Gastroesophageal sphincter (tissue), 4 donors: ENCODE measurements around the gene VEZF1. TPM values are rescaled to one million over a fixed set of nuclear protein-coding genes. Genes with fewer than 3 reads are reported as not detected.

ENCODE experiments used
- ATAC-seq: fragments of 150-250 bp; one replicate; pipeline ENCODE4 v1.9.1; 2016; ENCODE audit warnings: mild to moderate bottlenecking, moderate library complexity
- H3K27ac ChIP-seq, 4 donors: fragments of 200-600 bp; sonication (generic) in 3 of 4; 1 replicate in 3 of 4; 2 replicates in 1 of 4; pipeline ENCODE4 v1.5.1; 2016 to 2019
- H3K27me3 ChIP-seq: fragments of 200-600 bp; sonication (generic); one replicate; pipeline ENCODE4 v1.5.1; 2019
- H3K36me3 ChIP-seq, 2 donors: fragments of 200-600 bp; sonication (generic); one replicate each; pipeline ENCODE4 v1.5.1; 2019; ENCODE audit warnings: control low read depth in 1 of 2
- H3K4me1 ChIP-seq, 3 donors: fragments of 200-600 bp; sonication (generic); 1 replicate in 2 of 3; 2 replicates in 1 of 3; pipeline ENCODE4 v1.5.1; 2016 to 2019; ENCODE audit warnings: control low read depth in 2 of 3
- H3K4me3 ChIP-seq, 2 donors: fragments of 200-600 bp; sonication (generic); one replicate each; pipeline ENCODE4 v1.5.1; 2019; ENCODE audit warnings: mild to moderate bottlenecking in 1 of 2, moderate library complexity in 1 of 2
- H3K9me3 ChIP-seq, 3 donors: fragments of 200-600 bp; sonication (generic); one replicate each; pipeline ENCODE4 v1.5.1; 2017 to 2019; ENCODE audit warnings: control low read depth in 2 of 3
- CTCF ChIP-seq, 4 experiments: fragments of 200-600 bp in 2 of 4; fragments of 450-650 bp in 2 of 4; sonication (generic) in 1 of 4; IDR thresholded peaks; one replicate each; pipeline ENCODE4 v1.5.1; 2017 to 2019; ENCODE audit warnings: antibody characterized with exemption in 4 of 4, mild to moderate bottlenecking in 2 of 4, moderate library complexity in 2 of 4
- EP300 ChIP-seq: sonication (generic); formaldehyde crosslinking; IDR thresholded peaks from one replicate; pipeline ENCODE4 v1.6.1; 2017; ENCODE audit warnings: antibody characterized with exemption, mild to moderate bottlenecking
- POLR2A ChIP-seq, 2 donors: fragments of 450-650 bp; IDR thresholded peaks; one replicate each; pipeline ENCODE4 v1.6.1; 2017; ENCODE audit warnings: antibody characterized with exemption in 2 of 2, mild to moderate bottlenecking in 2 of 2, moderate library complexity in 1 of 2
- POLR2AphosphoS5 ChIP-seq: sonication (generic); formaldehyde crosslinking; IDR thresholded peaks from one replicate; pipeline ENCODE4 v1.6.1; 2017; ENCODE audit warnings: antibody characterized with exemption
- WGBS, 2 donors: methylation state at CpG; one replicate each; pipeline ENCODE4 v1.1.5; 2018; ENCODE audit warnings: low coverage in 1 of 2; 5-methylcytosine and 5-hydroxymethylcytosine counted together
- total RNA-seq, 4 donors: library from RNA; depleted of rRNA; stranded (reverse); fragments of >200 nt; gene quantifications; one replicate each; pipeline ENCODE4 v1.1.0, GENCODE V29; 2016

VEZF1 gene
- total RNA-seq = 100 to 1,000 TPM; 115 to 148 (median 132) TPM

- TF ChIP-seq POLR2A (IDR thresholded peaks at IDR 0.05) (peak; percentile 50 to 66), EP300 (no peak), POLR2AphosphoS5 (peak; percentile 77), CTCF (IDR thresholded peaks at IDR 0.05) (peak in 1 of 4 experiments; percentile 8)
- WGBS, 2 donors = 0% methylated on average over 7 of the region's 74 CpGs; no CpG with 5 or more reads in 1 of the 2 donors
- peak; percentile 81 for ATAC-seq
- Histone ChIP-seq H3K36me3 (peaks cover 0 to 3% of the 10 kb centered on the region in 2 donors), H3K27me3 (no peaks in the 10 kb centered on the region), H3K4me3 (peak within 1 kb of the TSS; percentile 86), H3K27ac (peak within 1 kb of the TSS; percentile 94 to 99 (median 97)), H3K4me1 (peaks cover 18 to 59% (median 25%) of the 10 kb centered on the region in 3 donors), H3K9me3 (no peaks in the 10 kb centered on the region)
Measured at GRCh38 chr17:57987581-57988300, at the start of gene VEZF1. TSS of gene VEZF1 (minus strand) at chr17:57988254. CDS start at chr17:57988111, 143 bp downstream.

GRCh38 chr17:58032691-58033415 is 44.8 kb upstream of the VEZF1 start:
- TF ChIP-seq POLR2A (IDR thresholded peaks at IDR 0.05) = no peak
- no peak for TF ChIP-seq CTCF (IDR thresholded peaks at IDR 0.05)
- TF ChIP-seq EP300 = no peak
- TF ChIP-seq POLR2AphosphoS5 = no peak
- 40 to 53% methylated on average over 6 of the region's 6 CpGs for WGBS, 2 donors
- Histone ChIP-seq H3K9me3 (no peaks in the 10 kb centered on the region), H3K27ac (no peak overlapping the region), H3K4me1 (no peaks in the 10 kb centered on the region), H3K27me3 (peaks cover 3% of the 10 kb centered on the region), H3K36me3 (no peaks in the 10 kb centered on the region), H3K4me3 (no peak overlapping the region)
- ATAC-seq = no peak

- Histone ChIP-seq H3K4me1 (no peaks in the 10 kb centered on the region), H3K36me3 (no peaks in the 10 kb centered on the region), H3K27me3 (peaks cover 19% of the 10 kb centered on the region), H3K9me3 (no peaks in the 10 kb centered on the region), H3K27ac (no peak overlapping the region), H3K4me3 (no peak overlapping the region)
- TF ChIP-seq EP300 (no peak), POLR2A (IDR thresholded peaks at IDR 0.05) (no peak), CTCF (IDR thresholded peaks at IDR 0.05) (no peak), POLR2AphosphoS5 (no peak)
- no peak for ATAC-seq
Measured at GRCh38 chr17:58028578-58028977, 40.5 kb upstream of the VEZF1 start.

GRCh38 chr17:58020401-58020800 is 32.3 kb upstream of the VEZF1 start:
- TF ChIP-seq POLR2A (IDR thresholded peaks at IDR 0.05) = no peak
- TF ChIP-seq POLR2AphosphoS5 = no peak
- no peak for TF ChIP-seq EP300
- no peak for TF ChIP-seq CTCF (IDR thresholded peaks at IDR 0.05)
- Histone ChIP-seq H3K9me3 (no peaks in the 10 kb centered on the region), H3K4me3 (no peak overlapping the region), H3K36me3 (no peaks in the 10 kb centered on the region), H3K27me3 (peaks cover 25% of the 10 kb centered on the region), H3K27ac (no peak overlapping the region), H3K4me1 (no peaks in the 10 kb centered on the region)
- WGBS, 2 donors = 31% methylated on average over 3 of the region's 9 CpGs; no CpG with 5 or more reads in 1 of the 2 donors
- no peak for ATAC-seq
